RWPE1 (cell line): ENCODE measurements around the gene MANBA.

Experiments used
- CTCF ChIA-PET: fragments of 350-600 bp; sonication (Branson Sonifier 250); formaldehyde crosslinking; extraction: SDS; loops from one replicate; lab custom pipeline; 2021; lab: Yijun Ruan, JAX
- POLR2A ChIA-PET: fragments of 400-600 bp; formaldehyde crosslinking; extraction: SDS; loops from one replicate; lab custom pipeline; 2020; ENCODE audit warnings: antibody characterized with exemption; ENCODE audit not compliant: low non-redundant PET; lab: Yijun Ruan, JAX
- DNase-seq: peaks from one replicate; pipeline ENCODE4 v3.0.0; 2012; ENCODE audit warnings: low spot score
- H3K27ac ChIP-seq: fragments of 450-650 bp; 2 replicates; pipeline ENCODE4 v1.5.1; 2017
- TF ChIP-seq, protein P1 (sequence below): fragments of 450-650 bp; conservative IDR thresholded peaks from 2 replicates; pipeline ENCODE4 v1.5.1; 2017; ENCODE audit warnings: low read depth, mild to moderate bottlenecking

MANBA gene

DNA sequence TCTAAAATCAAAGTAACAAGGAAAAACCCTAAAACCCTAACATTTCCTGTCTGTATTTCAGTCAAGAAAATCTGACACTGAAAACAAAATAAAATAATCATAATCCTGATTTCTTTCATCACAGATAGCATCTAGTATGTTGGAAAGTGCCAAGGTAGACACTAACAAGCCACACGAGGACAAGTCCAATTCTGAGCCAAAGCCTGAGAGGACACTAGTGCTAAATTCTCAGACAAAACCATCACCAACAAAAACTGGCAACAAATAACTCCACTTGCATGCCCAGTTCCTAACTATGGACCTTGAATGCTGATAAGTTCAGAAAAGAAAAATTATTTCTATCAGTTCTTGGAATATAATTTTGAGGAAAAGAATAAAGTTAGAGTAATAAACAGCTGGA lies 113.7 kb downstream of the MANBA start:
- DNase-seq, result no peak
- TF ChIP-seq, protein P1, sequence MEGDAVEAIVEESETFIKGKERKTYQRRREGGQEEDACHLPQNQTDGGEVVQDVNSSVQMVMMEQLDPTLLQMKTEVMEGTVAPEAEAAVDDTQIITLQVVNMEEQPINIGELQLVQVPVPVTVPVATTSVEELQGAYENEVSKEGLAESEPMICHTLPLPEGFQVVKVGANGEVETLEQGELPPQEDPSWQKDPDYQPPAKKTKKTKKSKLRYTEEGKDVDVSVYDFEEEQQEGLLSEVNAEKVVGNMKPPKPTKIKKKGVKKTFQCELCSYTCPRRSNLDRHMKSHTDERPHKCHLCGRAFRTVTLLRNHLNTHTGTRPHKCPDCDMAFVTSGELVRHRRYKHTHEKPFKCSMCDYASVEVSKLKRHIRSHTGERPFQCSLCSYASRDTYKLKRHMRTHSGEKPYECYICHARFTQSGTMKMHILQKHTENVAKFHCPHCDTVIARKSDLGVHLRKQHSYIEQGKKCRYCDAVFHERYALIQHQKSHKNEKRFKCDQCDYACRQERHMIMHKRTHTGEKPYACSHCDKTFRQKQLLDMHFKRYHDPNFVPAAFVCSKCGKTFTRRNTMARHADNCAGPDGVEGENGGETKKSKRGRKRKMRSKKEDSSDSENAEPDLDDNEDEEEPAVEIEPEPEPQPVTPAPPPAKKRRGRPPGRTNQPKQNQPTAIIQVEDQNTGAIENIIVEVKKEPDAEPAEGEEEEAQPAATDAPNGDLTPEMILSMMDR, result no peak
- ChIA-PET POLR2A (no interaction called here), CTCF (interaction anchor here (0.7 kb wide), 1 partner anchor 182 kb away, joined by 3 read pairs; no protein-coding TSS in a partner anchor)
- no peak overlapping the region for H3K27ac ChIP-seq

DNA sequence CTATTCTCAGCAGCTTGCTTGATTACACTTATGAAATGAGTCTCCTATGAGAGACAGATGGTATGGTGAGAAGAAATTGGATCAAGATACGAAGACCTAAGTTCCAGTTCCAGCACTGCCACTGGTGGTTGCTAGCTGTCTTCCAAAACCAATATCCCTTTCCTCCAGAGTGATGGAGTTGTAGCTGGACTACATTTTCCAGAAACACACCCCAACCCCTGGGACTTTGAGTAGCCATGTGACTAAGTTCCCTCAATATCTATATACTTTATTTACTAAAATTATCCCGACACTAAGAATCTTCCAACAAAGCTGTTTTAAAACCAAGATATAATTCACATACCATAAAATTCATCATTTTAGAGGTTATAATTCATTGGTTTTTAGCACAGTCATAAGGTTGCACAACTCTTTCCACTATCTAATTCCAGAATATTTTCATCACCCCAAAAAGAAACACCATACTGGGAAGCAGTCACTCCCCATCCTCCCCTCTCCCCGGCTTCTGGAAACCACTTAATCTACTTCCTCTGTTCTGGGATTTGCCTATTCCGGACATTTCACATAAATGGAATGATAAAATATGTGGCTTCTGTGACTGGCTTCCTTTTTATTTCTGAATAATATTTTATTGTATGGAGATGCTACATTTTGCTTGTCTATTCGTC lies 118.0 kb downstream of the MANBA start:
- ChIA-PET POLR2A (no interaction called here), CTCF (no interaction called here)
- H3K27ac ChIP-seq, result no peak overlapping the region
- DNase-seq, result no peak
- TF ChIP-seq, protein P1, result no peak

DNA sequence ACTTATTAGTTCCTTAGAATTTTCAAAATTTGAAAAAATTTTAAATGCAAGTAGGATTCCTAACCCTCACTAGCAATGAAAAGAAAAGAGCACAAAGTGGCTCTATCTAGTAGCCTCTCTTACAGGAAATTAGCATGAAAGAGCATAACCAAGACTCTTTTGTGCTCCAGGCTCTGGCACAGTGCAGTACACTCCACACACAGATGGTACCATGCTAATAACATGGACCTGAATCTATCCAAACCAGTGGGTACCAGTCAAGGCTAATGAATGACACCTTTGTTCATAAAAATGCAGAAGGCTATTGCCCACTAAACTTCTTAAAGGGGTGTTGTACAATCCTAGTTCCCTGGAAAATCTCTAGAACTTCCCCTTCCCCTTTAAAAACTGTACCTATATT lies 119.0 kb downstream of the MANBA start:
- no peak for DNase-seq
- TF ChIP-seq, protein P1, result no peak
- H3K27ac ChIP-seq, result no peak overlapping the region
- CTCF ChIA-PET, result interaction anchor here (0.6 kb wide), 2 partner anchors 117 to 437 kb away, joined by 4 read pairs; no protein-coding TSS in a partner anchor
- POLR2A ChIA-PET, result no interaction called here

DNA sequence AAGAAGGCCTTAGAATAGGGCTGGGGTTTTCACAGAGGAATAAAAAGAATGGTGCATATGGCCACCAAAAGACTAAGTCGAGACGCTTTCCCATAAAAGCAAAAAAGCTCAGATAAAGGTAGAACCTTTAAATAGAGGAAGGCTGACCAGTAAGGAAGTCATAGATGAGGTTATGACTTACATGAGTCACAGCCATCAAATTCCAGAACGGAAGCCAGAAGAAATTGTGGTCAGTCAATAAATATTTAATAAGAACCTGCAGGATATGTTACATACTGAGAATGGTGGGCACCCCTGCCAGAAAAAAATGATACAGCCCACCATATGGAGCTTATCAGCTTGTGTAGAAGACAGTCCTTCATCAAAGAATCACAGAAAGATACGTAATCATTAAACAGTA lies 120.1 kb downstream of the MANBA start:
- no peak overlapping the region for H3K27ac ChIP-seq
- DNase-seq, result no peak
- TF ChIP-seq, protein P1, result no peak
- ChIA-PET POLR2A (no interaction called here), CTCF (no interaction called here)

DNA sequence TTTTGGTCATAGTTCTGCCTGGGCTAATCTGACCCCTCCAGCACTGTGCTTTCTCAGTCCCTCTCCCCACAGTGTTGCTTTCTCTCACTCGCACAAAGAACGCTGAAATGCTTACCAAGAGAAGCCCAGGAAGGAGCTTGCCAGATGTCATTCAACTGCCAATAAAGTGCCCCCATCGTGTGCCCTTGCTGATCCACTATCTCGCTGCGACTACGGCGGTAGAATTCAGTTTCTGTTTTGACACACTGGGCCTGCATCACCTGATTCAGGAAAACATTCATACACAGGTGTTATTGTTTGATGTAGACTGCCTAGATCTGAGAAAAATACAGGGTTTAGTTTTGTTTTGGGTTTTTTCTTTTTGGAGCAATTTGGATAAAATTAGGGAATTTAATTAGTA lies 121.2 kb downstream of the MANBA start:
- TF ChIP-seq, protein P1, result no peak
- ChIA-PET POLR2A (no interaction called here), CTCF (no interaction called here)
- no peak overlapping the region for H3K27ac ChIP-seq
- DNase-seq, result no peak

DNA sequence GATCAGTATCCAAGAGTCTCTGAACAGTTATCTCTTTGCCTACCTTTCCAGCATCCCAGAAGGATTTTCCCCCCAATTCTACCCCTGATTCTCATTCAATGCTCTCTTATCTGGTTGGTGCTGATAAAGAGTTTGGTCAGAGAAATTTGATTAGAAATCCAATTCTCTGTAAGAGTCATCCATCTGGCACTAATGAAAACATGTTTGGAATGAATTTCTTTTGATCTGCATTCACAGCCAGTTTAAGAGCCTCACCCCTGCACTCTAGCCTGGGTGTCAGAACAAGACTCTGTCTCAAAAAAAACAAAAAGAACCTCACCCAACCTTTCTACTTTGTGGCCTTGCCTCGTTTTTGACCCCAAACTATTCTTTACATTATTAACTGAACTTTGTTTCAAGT lies 122.1 kb downstream of the MANBA start:
- ChIA-PET CTCF (no interaction called here), POLR2A (no interaction called here)
- no peak for DNase-seq
- TF ChIP-seq, protein P1, result no peak
- H3K27ac ChIP-seq, result no peak overlapping the region
